Astrocyte (in vitro differentiated cells and primary cell): ENCODE data around the gene TMOD3. TPM values are rescaled to one million over a fixed set of nuclear protein-coding genes. Genes with fewer than 3 reads are reported as not detected.
A peak's percentile ranks its signal among the peaks of the same experiment; 100 is the strongest.

Experiments used
- DNase-seq: peaks from one replicate; pipeline ENCODE4 v3.0.0-alpha.2; 2010; ENCODE audit warnings: low read depth
- FAIRE-seq: peaks from 2 replicates; lab custom pipeline; 2011; peaks lifted over from hg19 to GRCh38; lab: Jason Lieb, UNC
- H2AFZ ChIP-seq: 2 replicates; pipeline ENCODE4 v1.6.0; 2012; ENCODE audit warnings: low read depth, low read length, inconsistent platforms
- H3K27ac ChIP-seq: 2 replicates; pipeline ENCODE4 v1.5.1; 2011; ENCODE audit warnings: low read depth, low read length, inconsistent platforms
- H3K27me3 ChIP-seq: 2 replicates; pipeline ENCODE4 v1.6.0; 2011; ENCODE audit warnings: low read length, inconsistent platforms; ENCODE audit not compliant: insufficient read depth
- H3K36me3 ChIP-seq: 2 replicates; pipeline ENCODE4 v1.5.1; 2011; ENCODE audit warnings: low read length, inconsistent platforms; ENCODE audit not compliant: insufficient read depth
- H3K4me1 ChIP-seq: 2 replicates; pipeline ENCODE4 v1.5.1; 2011; ENCODE audit warnings: low read length, inconsistent platforms; ENCODE audit not compliant: insufficient read depth
- H3K4me2 ChIP-seq: 2 replicates; pipeline ENCODE4 v1.6.0; 2012; ENCODE audit warnings: low read length, inconsistent platforms
- H3K4me3 ChIP-seq: 2 replicates; pipeline ENCODE4 v1.5.1; 2011; ENCODE audit warnings: low read depth, mild to moderate bottlenecking, low read length, inconsistent platforms; ENCODE audit not compliant: insufficient read depth
- H3K79me2 ChIP-seq: 2 replicates; pipeline ENCODE4 v1.6.0; 2012; ENCODE audit warnings: mild to moderate bottlenecking, low read length, inconsistent platforms; ENCODE audit not compliant: insufficient read depth
- H3K9ac ChIP-seq: 2 replicates; pipeline ENCODE4 v1.6.0; 2012; ENCODE audit warnings: mild to moderate bottlenecking, low read length, inconsistent platforms
- H3K9me3 ChIP-seq: 2 replicates; pipeline ENCODE4 v1.5.1; 2012; ENCODE audit warnings: low read depth, mild to moderate bottlenecking, low read length, inconsistent platforms; ENCODE audit not compliant: insufficient read depth
- H4K20me1 ChIP-seq: 2 replicates; pipeline ENCODE4 v1.6.0; 2012; ENCODE audit warnings: low read length, inconsistent platforms; ENCODE audit not compliant: insufficient read depth
- H3K27ac Mint-ChIP-seq: one replicate; pipeline ENCODE4 v1.8.0; 2021; ENCODE audit warnings: mild to moderate bottlenecking, mixed read lengths; ENCODE audit not compliant: unreplicated experiment
- H3K27me3 Mint-ChIP-seq: one replicate; pipeline ENCODE4 v1.8.0; 2021; ENCODE audit warnings: low read depth, mixed read lengths; ENCODE audit not compliant: unreplicated experiment
- H3K36me3 Mint-ChIP-seq: one replicate; pipeline ENCODE4 v1.8.0; 2021; ENCODE audit warnings: low read depth, mixed read lengths; ENCODE audit not compliant: unreplicated experiment
- H3K4me1 Mint-ChIP-seq: one replicate; pipeline ENCODE4 v1.8.0; 2021; ENCODE audit warnings: low read depth, mixed read lengths; ENCODE audit not compliant: unreplicated experiment
- H3K4me3 Mint-ChIP-seq: one replicate; pipeline ENCODE4 v1.8.0; 2021; ENCODE audit warnings: mild to moderate bottlenecking, moderate library complexity, mixed read lengths; ENCODE audit not compliant: unreplicated experiment
- H3K9me3 Mint-ChIP-seq: one replicate; pipeline ENCODE4 v1.8.0; 2021; ENCODE audit warnings: mild to moderate bottlenecking, mixed read lengths; ENCODE audit not compliant: unreplicated experiment
- CTCF ChIP-seq: IDR thresholded peaks from 2 replicates; pipeline ENCODE4 v1.5.1; 2011; ENCODE audit warnings: low read depth, mild to moderate bottlenecking, inconsistent platforms, low read length, moderate library complexity; ENCODE audit not compliant: insufficient read depth
- EZH2 ChIP-seq: IDR thresholded peaks from 2 replicates; pipeline ENCODE4 v1.6.1; 2012; ENCODE audit warnings: mild to moderate bottlenecking, low read length, inconsistent platforms; ENCODE audit not compliant: insufficient read depth
- total RNA-seq: library from RNA; stranded (reverse); gene quantifications from 2 replicates; pipeline ENCODE4 v1.2.1, GENCODE V29; 2021

TMOD3 gene
- total RNA-seq, 1 donor from 2014 or later, result 65.2 TPM

GRCh38 chr15:51939216-51939615, 109.8 kb downstream of the TMOD3 start:
- H3K27ac Mint-ChIP-seq, result no peak overlapping the region
- Histone ChIP-seq H3K27ac (no peak overlapping the region), H3K36me3 (peaks cover 8% of the 10 kb centered on the region), H2AFZ (no peak overlapping the region), H3K4me3 (no peak overlapping the region), H3K79me2 (peaks cover 6% of the 10 kb centered on the region), H3K9ac (no peak overlapping the region), H3K4me1 (no peaks in the 10 kb centered on the region), H3K9me3 (no peaks in the 10 kb centered on the region), H3K27me3 (no peaks in the 10 kb centered on the region), H4K20me1 (peaks cover 19% of the 10 kb centered on the region), H3K4me2 (no peak overlapping the region)
- TF ChIP-seq EZH2 (no peak), CTCF (no peak)
- peaks cover 7% of the 10 kb centered on the region for H3K4me1 Mint-ChIP-seq
- DNase-seq, result peak; percentile 2
- H3K4me3 Mint-ChIP-seq, result no peak overlapping the region
- no peaks in the 10 kb centered on the region for H3K27me3 Mint-ChIP-seq
- no peaks in the 10 kb centered on the region for H3K9me3 Mint-ChIP-seq
- no peak for FAIRE-seq
- peaks cover 2% of the 10 kb centered on the region for H3K36me3 Mint-ChIP-seq

DNA sequence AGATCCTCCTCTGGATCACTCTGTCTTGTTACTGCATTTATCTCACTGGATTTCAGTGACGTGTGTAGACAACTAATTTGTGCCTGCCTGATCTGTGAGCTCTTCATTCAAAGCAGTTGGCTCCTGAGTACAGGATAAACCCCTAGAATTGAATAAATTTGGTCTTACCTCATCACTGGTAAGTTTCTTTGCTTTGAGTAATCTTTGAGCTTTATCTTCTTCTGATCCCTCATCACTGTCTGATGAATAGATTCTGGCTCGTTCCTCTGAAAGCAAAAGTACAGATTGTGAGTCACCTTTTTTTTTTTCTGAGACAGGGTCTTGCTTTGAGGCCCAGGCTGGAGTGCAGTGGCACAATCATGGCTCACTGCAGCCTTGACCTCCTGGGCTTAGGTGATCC, 117.7 kb downstream of the TMOD3 start:
- H3K36me3 Mint-ChIP-seq, result peaks cover 16% of the 10 kb centered on the region
- no peak overlapping the region for H3K27ac Mint-ChIP-seq
- DNase-seq, result no peak
- no peak for FAIRE-seq
- no peaks in the 10 kb centered on the region for H3K4me1 Mint-ChIP-seq
- TF ChIP-seq CTCF (no peak), EZH2 (no peak)
- no peaks in the 10 kb centered on the region for H3K9me3 Mint-ChIP-seq
- Histone ChIP-seq H3K27ac (no peak overlapping the region), H4K20me1 (peaks cover 6% of the 10 kb centered on the region), H3K79me2 (peaks cover 4% of the 10 kb centered on the region), H3K9me3 (no peaks in the 10 kb centered on the region), H3K4me2 (no peak overlapping the region), H3K36me3 (peaks cover 55% of the 10 kb centered on the region), H2AFZ (no peak overlapping the region), H3K4me3 (no peak overlapping the region), H3K4me1 (no peaks in the 10 kb centered on the region), H3K9ac (no peak overlapping the region), H3K27me3 (no peaks in the 10 kb centered on the region)
- H3K4me3 Mint-ChIP-seq, result no peak overlapping the region
- no peaks in the 10 kb centered on the region for H3K27me3 Mint-ChIP-seq

GRCh38 chr15:51952805-51953204, 123.4 kb downstream of the TMOD3 start:
- Histone ChIP-seq H3K4me2 (no peak overlapping the region), H3K36me3 (peaks cover 56% of the 10 kb centered on the region), H3K79me2 (no peaks in the 10 kb centered on the region), H2AFZ (no peak overlapping the region), H3K27ac (no peak overlapping the region), H3K9me3 (no peaks in the 10 kb centered on the region), H3K27me3 (no peaks in the 10 kb centered on the region), H4K20me1 (no peaks in the 10 kb centered on the region), H3K4me1 (no peaks in the 10 kb centered on the region), H3K4me3 (no peak overlapping the region), H3K9ac (no peak overlapping the region)
- Mint-ChIP-seq H3K4me1 (no peaks in the 10 kb centered on the region), H3K9me3 (no peaks in the 10 kb centered on the region), H3K27ac (no peak overlapping the region), H3K4me3 (no peak overlapping the region), H3K36me3 (peaks cover 19% of the 10 kb centered on the region), H3K27me3 (no peaks in the 10 kb centered on the region)
- TF ChIP-seq EZH2 (no peak), CTCF (no peak)
- FAIRE-seq (no peak), DNase-seq (no peak)
